Skeletal muscle tissue (tissue), 4 donors: ENCODE results near the gene WDR64. TPM values are rescaled to one million over a fixed set of nuclear protein-coding genes. Genes with fewer than 3 reads are reported as not detected.

ENCODE experiments used
- H3K27ac ChIP-seq: one replicate; pipeline ENCODE4 v1.7.0; 2013; ENCODE audit warnings: mild to moderate bottlenecking, low read depth, low read length, inconsistent platforms
- H3K27me3 ChIP-seq, 3 donors: one replicate each; pipeline ENCODE4 v1.7.0; 2013; ENCODE audit warnings: low read length in 3 of 3; ENCODE audit not compliant: control insufficient read depth in 3 of 3, insufficient read depth in 3 of 3
- H3K36me3 ChIP-seq, 3 donors: one replicate each; pipeline ENCODE4 v1.7.0; 2013; ENCODE audit warnings: low read length in 3 of 3; ENCODE audit not compliant: control insufficient read depth in 3 of 3, insufficient read depth in 3 of 3
- H3K4me1 ChIP-seq, 3 donors: one replicate each; pipeline ENCODE4 v1.7.0; 2013; ENCODE audit warnings: low read length in 3 of 3, mild to moderate bottlenecking in 3 of 3; ENCODE audit not compliant: control insufficient read depth in 3 of 3, insufficient read depth in 3 of 3
- H3K4me3 ChIP-seq, 3 donors: one replicate each; pipeline ENCODE4 v1.7.0; 2013; ENCODE audit warnings: low read length in 3 of 3
- H3K9ac ChIP-seq, 3 donors: one replicate each; pipeline ENCODE4 v1.7.0; 2013; ENCODE audit warnings: low read length in 3 of 3, mild to moderate bottlenecking in 3 of 3, moderate library complexity in 2 of 3, low read depth in 1 of 3
- H3K9me3 ChIP-seq, 3 donors: one replicate each; pipeline ENCODE4 v1.7.0; 2013; ENCODE audit warnings: low read length in 3 of 3; ENCODE audit not compliant: control insufficient read depth in 3 of 3
- total RNA-seq: library from RNA; depleted of rRNA; stranded (reverse); fragments of >200 nt; gene quantifications from one replicate; pipeline ENCODE4 v1.2.3, GENCODE V29; 2014
- donor health status: Osteomylitis.

Gene WDR64
- total RNA-seq, 1 donor from 2014 or later, result not detected

DNA sequence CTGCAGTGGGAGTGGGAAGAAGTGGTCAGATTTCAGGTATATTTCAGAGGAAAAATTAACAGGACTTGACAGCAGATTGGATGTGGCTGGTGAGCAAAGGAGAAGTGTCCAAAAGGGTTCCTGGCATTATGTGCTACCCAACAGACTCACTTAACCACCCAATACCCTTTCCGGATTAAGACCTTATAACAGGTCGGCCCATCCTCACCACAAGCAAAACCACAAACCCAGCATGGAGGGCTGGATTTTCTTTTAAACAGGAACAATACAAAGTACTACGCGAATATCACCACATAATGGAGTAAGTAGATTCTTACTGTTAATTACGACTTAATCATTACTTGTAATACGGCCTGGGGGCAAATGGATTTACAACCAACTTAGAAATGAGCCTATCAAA lies 59.2 kb downstream of the WDR64 start:
- H3K9ac ChIP-seq, result no peak overlapping the region
- H3K4me1 ChIP-seq, result no peaks in the 10 kb centered on the region
- no peak overlapping the region for H3K4me3 ChIP-seq
- H3K27ac ChIP-seq, result no peak overlapping the region
- H3K27me3 ChIP-seq, result peaks cover 0 to 3% (median 0%) of the 10 kb centered on the region in 3 donors
- no peaks in the 10 kb centered on the region for H3K36me3 ChIP-seq
- no peaks in the 10 kb centered on the region for H3K9me3 ChIP-seq

DNA sequence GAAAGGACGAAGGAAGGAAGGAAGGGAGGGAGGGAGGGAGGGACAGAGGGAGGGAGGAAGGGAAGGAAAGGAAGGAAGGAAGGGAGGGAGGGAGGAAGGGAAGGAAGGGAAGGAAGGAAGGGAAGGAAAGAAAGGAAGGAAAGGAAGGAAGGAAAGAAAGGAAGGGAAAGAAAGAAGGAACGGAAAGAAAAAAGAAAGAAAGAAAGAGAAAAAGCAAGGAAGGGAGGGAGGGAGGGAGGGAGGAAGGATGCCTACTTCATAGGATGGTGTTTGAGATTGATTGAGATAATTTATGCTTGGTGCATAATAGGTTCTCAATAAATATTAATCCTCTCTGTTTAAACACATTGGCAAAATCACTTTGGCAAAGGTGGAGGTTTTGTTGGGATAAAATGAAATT lies 61.2 kb downstream of the WDR64 start:
- H3K27ac ChIP-seq, result no peak overlapping the region
- H3K4me1 ChIP-seq, result no peaks in the 10 kb centered on the region
- H3K36me3 ChIP-seq, result no peaks in the 10 kb centered on the region
- H3K9me3 ChIP-seq, result no peaks in the 10 kb centered on the region
- H3K9ac ChIP-seq, result no peak overlapping the region
- no peak overlapping the region for H3K4me3 ChIP-seq
- peaks cover 0 to 3% (median 0%) of the 10 kb centered on the region in 3 donors for H3K27me3 ChIP-seq

DNA sequence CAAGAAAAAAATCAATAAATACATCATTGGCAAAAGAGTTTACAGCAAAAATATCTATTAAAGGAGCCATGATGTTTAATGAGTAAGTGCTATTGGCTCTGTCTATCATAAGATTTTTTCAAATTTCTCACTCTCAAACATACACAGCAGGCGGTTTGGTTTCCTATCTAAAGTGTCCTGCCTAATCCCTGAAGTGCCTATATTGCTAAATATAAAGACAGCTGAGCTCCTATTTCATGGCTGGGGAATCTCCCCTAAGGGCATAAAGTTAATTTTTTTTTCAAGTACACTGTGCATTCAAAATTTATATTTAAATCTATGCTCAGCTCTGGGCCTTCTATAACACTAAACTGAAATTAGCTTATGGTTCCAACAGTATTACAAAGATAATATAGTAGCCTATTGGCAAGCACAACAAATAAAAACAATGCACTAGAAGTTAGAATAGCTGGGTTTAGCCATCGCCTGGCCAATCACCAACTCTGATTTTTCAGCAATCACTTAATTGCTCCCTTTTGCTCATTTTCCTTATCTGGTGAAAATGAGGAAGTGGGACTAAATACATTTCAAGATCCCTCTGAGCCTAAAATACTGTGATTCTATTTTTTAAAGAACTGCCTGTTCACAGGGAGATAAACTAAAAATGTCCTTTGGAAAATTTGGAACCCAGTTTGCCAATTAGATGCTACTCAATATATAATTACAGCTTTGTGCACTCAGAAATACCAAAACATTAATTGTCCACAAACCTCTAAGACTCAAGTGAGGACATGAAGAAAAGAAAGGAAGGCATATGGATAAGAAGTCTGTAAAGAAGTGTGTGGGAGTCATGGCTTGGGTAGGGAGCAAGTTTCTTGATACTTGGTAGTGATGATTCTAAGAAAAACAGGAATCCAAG lies 62.5 kb downstream of the WDR64 start:
- Histone ChIP-seq H3K27ac (no peak overlapping the region), H3K27me3 (peaks cover 0 to 3% (median 0%) of the 10 kb centered on the region in 3 donors), H3K9ac (no peak overlapping the region), H3K4me3 (no peak overlapping the region), H3K9me3 (no peaks in the 10 kb centered on the region), H3K36me3 (no peaks in the 10 kb centered on the region), H3K4me1 (no peaks in the 10 kb centered on the region)

DNA sequence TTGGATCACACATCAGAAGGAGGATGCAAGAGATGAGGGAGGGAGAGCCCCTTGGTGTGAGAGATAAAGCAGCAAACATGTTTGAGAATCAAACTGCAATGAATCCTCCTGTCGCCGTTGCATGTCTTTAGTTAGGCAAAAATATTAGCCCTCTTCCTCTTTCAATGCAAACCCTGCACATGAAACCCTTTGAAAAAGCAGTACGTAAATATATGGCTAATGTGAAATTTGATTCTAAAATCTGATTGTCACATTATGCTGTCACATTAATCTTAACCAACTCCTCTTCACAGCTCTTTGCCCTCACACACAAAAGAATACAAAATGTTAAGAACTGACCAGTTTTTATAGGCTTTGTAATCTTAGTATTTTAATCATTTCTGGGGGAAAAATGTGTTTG lies 63.4 kb downstream of the WDR64 start:
- Histone ChIP-seq H3K36me3 (no peaks in the 10 kb centered on the region), H3K27ac (no peak overlapping the region), H3K4me1 (no peaks in the 10 kb centered on the region), H3K9ac (no peak overlapping the region), H3K9me3 (no peaks in the 10 kb centered on the region), H3K27me3 (peaks cover 0 to 3% (median 0%) of the 10 kb centered on the region in 3 donors), H3K4me3 (no peak overlapping the region)

DNA sequence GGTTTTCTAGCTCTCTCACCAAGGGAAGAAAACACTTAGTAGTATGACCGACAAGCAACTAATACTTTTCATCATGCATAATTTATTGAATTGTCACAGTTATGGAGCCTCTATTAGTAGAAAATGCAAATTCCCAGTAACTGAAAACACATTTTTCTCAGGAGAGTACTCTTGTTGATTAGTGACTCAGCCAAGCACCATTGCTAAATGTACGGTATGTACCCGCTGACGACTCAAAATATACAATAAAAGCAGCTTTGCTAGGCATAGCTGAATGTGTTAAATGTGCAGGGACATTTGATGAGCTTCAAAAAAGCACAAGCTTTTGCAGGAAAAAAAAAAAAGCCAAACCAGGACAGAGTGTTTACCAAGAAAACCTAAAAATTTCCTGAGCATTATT lies 63.9 kb downstream of the WDR64 start:
- Histone ChIP-seq H3K9ac (no peak overlapping the region), H3K4me1 (no peaks in the 10 kb centered on the region), H3K27me3 (peaks cover 0 to 3% (median 0%) of the 10 kb centered on the region in 3 donors), H3K36me3 (no peaks in the 10 kb centered on the region), H3K27ac (no peak overlapping the region), H3K4me3 (no peak overlapping the region), H3K9me3 (no peaks in the 10 kb centered on the region)

DNA sequence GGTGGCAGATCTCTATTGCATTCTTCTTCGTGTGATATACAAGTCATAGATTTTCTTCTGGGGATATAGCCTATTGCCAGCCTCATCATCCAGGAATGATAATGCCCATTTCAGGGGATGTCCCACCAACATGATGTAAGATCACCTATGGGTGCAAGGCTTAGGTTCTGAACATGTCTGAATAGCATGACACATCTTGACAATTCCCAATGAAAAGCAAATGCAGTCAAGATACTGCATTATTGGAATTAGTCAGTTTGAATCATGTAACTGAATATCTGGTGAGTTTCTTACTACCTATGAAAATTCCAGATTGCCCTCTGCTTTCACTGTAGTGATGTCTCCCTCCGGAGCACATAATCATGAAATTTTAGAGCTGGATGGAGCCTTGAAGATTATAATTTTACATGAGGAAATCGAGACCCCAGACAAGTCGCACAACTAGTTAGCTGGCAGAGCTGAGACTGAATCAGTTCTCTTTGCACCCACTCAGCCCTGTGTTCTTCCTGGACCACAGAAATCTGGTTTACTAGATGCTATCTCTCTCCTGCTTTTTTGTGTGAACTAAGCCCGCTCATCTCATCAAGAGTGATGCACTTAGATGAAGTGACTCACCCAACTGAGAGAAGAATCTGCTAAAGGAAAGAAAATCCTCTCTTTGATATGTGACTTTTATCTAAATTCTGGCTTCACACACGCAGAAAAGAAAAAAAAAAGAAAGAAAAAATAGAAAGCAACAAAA lies 65.0 kb downstream of the WDR64 start:
- Histone ChIP-seq H3K9ac (no peak overlapping the region), H3K9me3 (no peaks in the 10 kb centered on the region), H3K4me1 (no peaks in the 10 kb centered on the region), H3K4me3 (no peak overlapping the region), H3K27ac (no peak overlapping the region), H3K36me3 (no peaks in the 10 kb centered on the region), H3K27me3 (peaks cover 0 to 3% (median 0%) of the 10 kb centered on the region in 3 donors)

DNA sequence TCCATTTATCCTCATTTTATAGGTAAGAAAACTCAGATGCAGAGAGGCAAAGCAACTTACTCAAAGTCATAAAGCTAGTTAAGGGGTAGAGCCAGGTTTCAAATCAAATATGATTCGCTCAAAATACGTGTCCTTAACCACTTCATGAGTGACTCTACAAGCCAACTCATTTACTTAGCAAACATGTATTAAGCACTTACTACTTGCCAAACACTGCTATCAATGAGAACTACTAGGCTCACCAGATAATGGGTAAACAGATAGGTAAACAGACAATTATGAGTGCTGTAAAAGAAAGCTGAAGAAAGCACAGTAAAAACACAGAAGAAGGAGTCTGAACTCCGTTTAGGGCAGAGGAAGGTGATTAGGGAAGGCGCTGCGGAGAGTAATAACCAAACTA lies 65.9 kb downstream of the WDR64 start:
- Histone ChIP-seq H3K27me3 (peaks cover 0 to 3% (median 0%) of the 10 kb centered on the region in 3 donors), H3K27ac (no peak overlapping the region), H3K36me3 (no peaks in the 10 kb centered on the region), H3K9me3 (no peaks in the 10 kb centered on the region), H3K4me3 (no peak overlapping the region), H3K4me1 (no peaks in the 10 kb centered on the region), H3K9ac (no peak overlapping the region)

DNA sequence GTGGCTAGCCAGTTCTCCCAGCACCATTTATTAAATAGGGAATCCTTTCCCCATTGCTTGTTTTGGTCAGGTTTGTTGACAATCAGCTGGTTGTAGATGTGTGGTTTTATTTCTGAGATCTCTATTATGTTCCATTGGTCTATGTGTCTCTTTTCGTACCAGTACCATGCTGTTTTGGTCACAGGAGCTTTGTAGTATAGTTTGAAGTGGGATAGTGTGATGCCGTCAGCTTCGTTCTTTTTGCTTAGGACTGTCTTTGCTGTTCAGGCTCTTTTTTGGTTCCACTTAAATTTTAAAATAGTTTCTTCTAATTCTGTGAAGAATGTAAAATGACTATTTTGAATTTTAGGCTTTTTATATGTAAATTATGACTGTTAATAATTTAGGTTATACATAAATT lies 68.9 kb downstream of the WDR64 start:
- Histone ChIP-seq H3K27ac (no peak overlapping the region), H3K9ac (no peak overlapping the region), H3K27me3 (no peaks in the 10 kb centered on the region), H3K4me3 (no peak overlapping the region), H3K9me3 (no peaks in the 10 kb centered on the region), H3K36me3 (no peaks in the 10 kb centered on the region), H3K4me1 (no peaks in the 10 kb centered on the region)

DNA sequence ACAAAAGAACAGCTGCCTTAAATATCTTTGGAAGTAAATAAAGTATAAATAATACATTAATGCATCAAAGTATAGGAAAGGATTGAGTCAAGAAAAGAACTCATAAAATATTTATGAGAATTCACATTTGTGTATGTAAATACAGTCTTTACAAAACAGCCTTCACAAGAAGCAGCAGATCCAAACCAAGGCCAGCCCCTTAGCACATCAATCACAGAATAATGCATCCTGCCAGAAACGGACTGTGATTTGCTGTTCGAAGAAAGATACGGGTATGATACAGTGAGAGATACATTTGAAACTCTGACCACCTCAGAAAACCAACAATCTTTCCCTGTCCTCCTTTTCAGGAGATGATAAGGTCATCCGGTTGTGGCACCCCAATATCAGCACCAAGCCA lies 70.9 kb downstream of the WDR64 start:
- no peak overlapping the region for H3K27ac ChIP-seq
- no peaks in the 10 kb centered on the region for H3K4me1 ChIP-seq
- no peaks in the 10 kb centered on the region for H3K27me3 ChIP-seq
- no peaks in the 10 kb centered on the region for H3K9me3 ChIP-seq
- no peak overlapping the region for H3K4me3 ChIP-seq
- no peaks in the 10 kb centered on the region for H3K36me3 ChIP-seq
- no peak overlapping the region for H3K9ac ChIP-seq

DNA sequence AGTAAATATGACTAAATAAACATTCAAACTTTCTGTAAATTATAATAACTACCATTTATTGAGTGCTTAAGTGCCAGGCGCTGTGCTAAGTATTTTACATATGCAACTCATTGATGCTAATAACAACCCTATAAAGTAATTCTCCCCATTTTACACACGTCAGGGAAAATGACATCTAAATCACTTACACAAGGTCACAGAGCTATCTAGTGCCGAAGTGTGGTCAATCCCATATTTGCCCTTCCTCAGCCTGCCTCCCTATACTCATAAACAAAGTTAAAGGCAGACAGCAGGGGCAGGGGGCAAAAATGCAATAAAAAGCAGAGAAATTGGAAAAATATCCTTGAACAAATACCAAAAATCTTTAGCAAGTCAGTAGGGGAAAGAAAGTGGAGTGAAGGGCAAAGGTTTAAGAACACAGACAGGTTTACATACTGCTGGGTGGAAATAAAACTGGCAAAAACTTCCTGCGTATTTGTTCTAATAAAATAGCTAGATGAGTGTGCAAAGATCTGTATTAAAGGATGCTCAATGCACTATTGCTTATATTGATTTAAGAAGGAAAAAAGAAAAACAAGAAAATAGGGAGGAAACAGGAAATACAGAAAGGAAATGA lies 72.8 kb downstream of the WDR64 start:
- Histone ChIP-seq H3K9ac (no peak overlapping the region), H3K36me3 (no peaks in the 10 kb centered on the region), H3K4me3 (no peak overlapping the region), H3K27ac (no peak overlapping the region), H3K4me1 (no peaks in the 10 kb centered on the region), H3K9me3 (no peaks in the 10 kb centered on the region), H3K27me3 (no peaks in the 10 kb centered on the region)
